Fibroblast of peridontal ligament (primary cell): ENCODE measurements around the gene DENND2A.
"Not testable (repeated sequence)": the region's sequence is repeated elsewhere in the genome, so short reads cannot be mapped to it uniquely, and the experiment has no call there.

Experiments
- DNase-seq: peaks from one replicate; pipeline ENCODE4 v3.0.0-alpha.2; 2010; ENCODE audit errors: extremely low read depth

The DENND2A gene

DNA sequence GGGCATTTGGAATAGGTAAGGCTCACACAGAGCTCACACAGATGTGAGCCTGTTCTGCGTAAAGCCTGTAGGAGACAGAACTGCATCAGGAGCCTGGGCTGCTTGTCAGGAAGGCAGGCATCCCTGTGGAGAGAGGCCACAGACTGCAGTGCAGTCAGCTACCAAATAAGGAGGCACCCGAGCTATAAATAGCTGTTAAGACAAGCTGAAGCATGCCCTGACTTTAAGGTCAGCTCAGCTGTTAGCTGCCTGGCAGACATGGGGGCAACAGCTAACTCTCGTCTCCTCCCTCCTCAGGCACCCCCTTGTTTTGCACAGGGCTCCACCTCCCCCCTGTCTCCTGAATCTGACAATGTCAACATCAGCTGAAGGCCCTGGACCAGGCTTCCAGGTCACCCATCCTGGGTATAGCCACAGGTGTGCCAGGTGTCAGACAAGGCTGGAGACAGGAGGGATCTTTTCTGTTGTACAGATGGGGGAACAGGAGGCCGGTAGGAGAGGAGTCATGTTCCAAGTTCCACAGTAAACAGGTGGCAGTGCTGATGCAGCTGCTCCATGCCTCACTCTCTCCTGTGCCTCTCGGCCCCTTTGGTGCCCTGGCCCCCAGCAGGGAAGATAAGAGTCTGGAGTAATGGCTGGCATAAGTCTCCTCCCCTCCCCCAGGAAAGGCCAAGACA lies 133.7 kb downstream of the DENND2A start:
- peak; percentile 72 for DNase-seq

DNA sequence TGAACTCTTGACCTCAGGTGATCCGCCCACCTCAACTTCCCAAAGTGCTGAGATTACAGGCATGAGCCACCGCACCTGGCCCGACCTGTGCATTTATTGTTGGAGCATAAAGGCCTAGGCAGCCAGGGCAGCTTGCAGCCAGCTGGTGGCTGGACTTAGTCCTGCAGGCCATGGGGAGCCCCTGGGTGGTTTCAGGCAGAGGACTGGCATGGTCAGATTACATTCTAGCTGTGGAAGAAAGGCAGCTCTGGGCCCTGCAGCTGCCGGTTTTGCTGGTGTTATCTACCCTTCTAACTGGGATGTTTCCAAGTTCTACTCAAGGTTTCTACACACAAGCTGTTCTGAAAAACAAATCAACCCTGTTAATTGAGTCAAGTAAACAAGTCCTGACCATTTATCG lies 138.6 kb downstream of the DENND2A start:
- no peak for DNase-seq

GRCh38 chr7:140497807-140498206 lies 142.8 kb downstream of the DENND2A start:
- DNase-seq, result not testable (repeated sequence)

DNA sequence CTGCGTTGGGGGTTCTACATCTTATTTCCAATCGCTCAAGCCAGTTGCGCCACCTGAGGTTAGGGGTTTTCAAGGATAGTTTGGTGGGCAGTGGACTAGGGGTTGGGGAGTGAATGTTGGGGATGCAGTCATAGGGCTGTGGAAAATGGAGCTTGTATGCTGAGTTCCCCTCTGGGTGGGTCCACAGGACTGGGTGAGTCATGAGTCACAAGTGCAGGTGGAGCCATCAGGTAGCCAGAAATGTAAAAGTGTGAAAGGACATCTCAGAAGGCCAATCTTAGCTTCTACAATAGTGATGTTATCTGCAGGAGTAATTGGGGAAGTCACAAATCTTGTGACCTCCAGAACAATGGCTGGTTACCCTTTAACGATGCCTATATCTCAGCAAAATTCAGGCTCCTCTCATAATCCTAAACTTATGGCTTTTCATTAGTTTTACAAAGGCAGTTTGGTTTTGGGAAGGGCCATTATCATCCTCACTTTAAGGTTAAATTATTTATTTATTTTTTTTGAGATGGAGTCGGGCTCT lies 143.3 kb downstream of the DENND2A start:
- no peak for DNase-seq

GRCh38 chr7:140495514-140496097 lies 145.0 kb downstream of the DENND2A start:
- no peak for DNase-seq

GRCh38 chr7:140494867-140495266 lies 145.7 kb downstream of the DENND2A start:
- DNase-seq, result no peak

DNA sequence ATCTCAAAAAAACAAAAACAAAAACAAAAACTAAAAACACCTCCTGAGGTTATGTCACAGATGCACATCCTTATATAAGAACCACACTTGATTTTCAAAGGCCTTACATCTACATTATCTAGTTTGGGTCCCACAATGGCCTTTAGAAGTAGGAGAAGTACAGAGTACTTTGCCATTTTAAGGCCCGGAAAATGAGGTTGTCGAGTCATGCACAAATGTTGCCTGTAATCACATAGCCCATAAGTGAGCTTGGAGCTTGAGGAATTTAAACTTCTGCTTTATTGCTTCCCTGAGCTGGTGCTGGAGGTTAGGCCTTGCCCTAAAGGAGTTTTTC lies 151.6 kb downstream of the DENND2A start:
- no peak for DNase-seq

- no peak for DNase-seq
Observed at GRCh38 chr7:140485500-140486265, 154.9 kb downstream of the DENND2A start.

DNA sequence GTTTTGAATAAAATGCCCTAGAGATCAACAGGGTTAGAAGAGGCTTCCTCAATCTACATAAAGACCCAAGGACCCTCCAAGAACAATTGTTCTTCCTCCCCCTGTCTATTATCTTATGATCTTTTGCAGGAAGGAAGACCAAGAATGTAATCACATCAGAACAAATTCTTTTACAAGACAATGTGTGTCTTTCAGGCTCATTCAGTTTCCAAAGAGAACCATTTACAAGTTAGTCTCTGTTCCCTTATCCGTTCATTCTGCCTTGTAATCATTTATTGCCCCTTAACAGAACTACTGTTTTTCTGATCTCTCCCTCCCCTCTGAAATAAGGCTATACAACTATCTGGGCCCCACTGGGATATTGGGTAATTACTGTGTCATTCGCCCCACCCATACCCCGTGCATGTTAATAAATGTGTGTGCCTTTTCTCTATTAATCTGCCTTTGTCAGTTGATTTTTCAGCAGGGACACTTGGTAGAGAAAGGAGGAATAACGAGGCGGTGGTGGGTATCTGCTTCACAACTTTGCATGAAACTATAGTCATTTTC lies 155.6 kb downstream of the DENND2A start:
- no peak for DNase-seq

DNA sequence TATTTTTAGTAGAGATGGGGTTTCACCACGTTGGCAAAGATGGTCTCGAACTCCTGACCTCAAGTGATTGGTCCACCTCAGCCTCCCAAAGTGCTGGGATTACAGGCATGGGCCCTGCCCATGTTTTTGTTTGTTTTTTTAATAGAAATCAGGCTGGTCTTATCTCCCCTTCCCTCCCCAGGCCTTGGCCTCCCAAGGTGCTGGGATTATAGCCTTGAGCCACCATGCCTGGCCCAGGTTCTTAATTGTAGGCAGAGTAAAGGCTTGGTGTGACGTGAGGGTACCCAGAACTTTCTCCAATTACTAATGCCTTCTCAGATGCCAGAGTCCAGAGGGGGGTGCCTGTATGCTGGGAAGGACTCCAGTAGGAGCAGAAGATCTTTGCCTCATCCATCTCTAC lies 156.1 kb downstream of the DENND2A start:
- no peak for DNase-seq

DNA sequence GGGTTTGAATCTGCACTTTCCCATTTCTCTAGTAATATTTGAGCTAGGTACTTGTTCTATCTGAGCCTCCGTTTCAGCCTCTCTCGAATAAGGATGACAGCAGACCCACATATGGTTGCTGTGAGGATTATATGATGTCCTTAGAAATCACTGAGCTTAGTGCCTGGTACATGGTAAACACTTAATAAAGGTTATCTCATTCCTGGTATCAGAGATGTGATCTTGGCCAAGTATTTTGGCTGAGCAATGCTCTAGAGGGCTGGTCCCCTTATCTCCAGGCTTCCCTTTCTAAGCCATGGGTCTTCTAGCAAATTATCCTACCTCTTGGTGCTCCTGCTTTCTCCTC lies 160.9 kb downstream of the DENND2A start:
- DNase-seq, result no peak

DNA sequence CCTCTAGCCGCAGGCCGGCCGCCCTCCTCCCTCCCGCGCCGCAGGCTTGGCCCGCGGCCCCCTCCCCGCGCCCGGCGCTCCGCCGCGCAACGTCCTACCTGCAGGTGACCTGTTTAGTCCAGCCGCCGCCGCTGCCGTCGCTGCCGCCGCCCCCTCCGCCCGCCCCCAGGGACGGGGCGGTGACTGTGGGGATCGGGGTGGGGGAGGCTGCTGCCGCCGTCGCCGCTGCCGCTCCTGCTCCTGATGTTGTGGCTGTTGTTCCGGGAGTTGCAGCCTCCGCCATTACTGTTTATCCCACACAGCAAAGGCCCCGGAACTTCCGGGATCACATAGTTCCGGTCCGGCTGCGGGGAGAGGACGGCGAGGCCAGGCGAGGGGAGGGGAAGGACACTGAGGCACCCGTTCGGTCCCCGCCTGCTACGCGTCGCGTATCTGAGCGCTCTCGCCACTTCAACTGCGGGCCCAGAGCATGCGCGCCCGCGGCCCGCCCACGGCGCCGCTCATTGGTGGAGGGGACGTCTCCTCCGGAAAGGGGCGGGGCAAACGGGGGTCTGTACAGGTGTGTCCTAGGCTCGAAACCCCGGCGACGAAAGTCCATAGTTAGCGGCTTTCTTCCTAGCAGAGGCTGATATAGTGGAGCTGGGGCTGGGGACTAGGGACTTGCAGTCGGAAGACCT lies 161.4 kb downstream of the DENND2A start, which contains the start of gene MKRN1:
TSS of gene MKRN1 (minus strand) at position 444 of the 677 bp plus-strand sequence. CDS start at position 283, 161 bp downstream.
- DNase-seq, result peak; percentile 84

DNA sequence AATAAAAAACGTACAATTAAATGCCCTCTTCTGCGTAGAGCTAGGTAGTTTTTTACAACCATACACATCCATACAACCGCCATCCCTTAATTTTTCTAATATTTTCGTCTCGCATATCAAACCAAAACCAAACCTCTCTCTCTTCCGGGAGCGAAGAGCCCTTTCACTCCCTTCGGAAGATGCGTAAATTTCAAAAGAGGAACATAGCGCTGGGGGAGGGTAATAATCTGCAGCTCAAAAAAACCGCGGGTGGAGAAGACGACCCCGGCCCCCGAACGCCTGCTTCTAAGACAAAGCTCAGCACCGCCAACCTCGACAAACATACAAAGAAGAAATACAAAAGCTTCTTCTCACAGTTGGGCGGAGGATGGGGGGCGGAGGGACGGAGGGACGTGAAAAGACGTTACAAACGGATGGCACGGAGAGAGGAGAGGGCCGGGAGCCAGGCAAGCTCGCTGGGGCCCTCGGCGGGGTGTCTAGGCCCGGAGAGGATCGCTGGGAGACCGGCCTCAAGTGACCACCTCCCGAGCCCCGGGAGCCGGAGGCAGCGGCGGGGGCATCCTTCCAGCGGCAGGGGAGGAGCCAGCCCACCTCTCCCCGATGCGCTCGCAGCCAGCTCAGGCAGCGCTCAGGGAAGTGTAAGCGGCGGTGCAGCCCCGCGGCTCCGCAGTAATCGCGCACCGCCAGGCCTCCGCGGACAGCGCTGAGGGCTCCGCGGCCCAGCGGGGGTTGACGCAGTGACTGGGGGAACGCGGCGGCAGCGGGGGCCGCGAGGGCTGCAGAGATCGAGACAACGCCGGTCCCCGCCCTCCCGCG lies 162.2 kb downstream of the DENND2A start:
- peak; percentile 40 for DNase-seq

DNA sequence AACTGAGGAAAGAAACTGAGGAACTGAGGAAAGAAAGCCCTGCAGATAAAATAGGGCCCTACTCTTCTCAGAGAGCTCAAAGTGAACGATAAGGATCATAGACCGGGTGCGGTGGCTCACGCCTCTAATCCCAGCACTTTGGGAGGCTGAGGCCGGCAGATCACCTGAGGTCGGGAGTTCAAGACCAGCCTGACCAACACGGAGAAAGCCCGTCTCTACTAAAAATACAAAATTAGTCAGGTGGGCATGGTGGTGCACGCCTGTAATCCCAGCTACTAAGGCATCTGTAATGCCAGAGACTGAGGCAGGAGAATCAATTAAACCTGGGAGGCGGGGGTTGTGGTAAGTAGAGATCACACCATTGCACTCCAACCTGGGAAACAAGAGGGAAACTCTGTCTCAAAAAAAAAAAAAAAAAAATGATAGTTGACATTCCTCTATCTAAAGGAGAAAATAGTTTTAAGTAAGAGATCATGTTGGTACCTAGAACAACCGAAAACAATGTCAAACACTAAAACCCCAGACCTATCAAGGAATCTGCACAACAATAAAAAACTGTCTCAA lies 163.8 kb downstream of the DENND2A start:
- no peak for DNase-seq

DNA sequence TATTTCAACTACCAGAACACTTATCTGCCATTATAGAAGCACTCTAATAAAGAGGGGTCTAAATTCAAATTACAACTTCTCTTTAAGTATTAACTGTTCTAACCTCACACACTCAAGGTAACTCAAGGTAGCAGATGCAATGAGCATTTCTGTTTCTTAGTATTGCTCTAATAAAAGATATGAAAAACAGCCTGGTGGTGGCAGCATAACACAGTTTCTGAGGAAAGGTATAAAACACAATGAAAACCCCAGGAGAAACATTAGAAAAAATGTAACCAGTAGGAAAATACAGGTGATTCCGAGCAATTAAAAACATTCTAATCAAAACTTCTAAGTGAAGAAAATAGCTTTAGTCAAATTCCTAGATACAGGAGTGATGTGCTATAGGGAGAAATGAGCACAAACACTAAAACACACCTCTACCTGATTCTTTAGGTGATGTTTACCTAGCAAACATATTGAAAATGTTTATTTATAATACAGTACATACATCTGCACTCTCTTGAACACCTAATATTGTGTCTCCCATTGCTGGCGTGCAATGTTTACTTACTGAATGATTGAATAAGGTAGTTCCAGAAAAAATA lies 164.8 kb downstream of the DENND2A start:
- DNase-seq, result peak; percentile 53
